IMR-90 (cell line): Measurements from ENCODE around the gene TEX264. TPM values are rescaled to one million over a fixed set of nuclear protein-coding genes. Genes with fewer than 3 reads are reported as not detected.
A peak's percentile ranks its signal among the peaks of the same experiment; 100 is the strongest.

ENCODE experiments used
- ATAC-seq: fragments of 200-7000 bp; cut with Tn5 transposase; 2 replicates; pipeline ENCODE4 v1.9.1; 2020; ENCODE audit warnings: low read depth, mild to moderate bottlenecking, moderate library complexity
- BruUV-seq: library from RNA; stranded (reverse); fragments of 400-500 nt; replicated peaks from 2 replicates; lab custom pipeline; 2021; lab: Mats Ljungman, UMichigan
- CTCF ChIA-PET: fragments of 300-600 bp; formaldehyde crosslinking; extraction: SDS; loops from one replicate; lab custom pipeline; 2021; ENCODE audit warnings: antibody characterized with exemption; lab: Yijun Ruan, JAX
- POLR2A ChIA-PET: fragments of 300-600 bp; sonication (Branson Sonifier 250); formaldehyde crosslinking; loops from one replicate; lab custom pipeline; 2022; ENCODE audit warnings: antibody characterized with exemption; ENCODE audit not compliant: unreplicated experiment; lab: Charles Lee
- DNase-seq: peaks from one replicate; pipeline ENCODE4 v3.0.0; 2013
- H2AFZ ChIP-seq: replicated peaks from 2 replicates; pipeline ENCODE3; 2013; ENCODE audit warnings: low read length, mild to moderate bottlenecking; ENCODE audit not compliant: poor library complexity
- H2AK5ac ChIP-seq: 2 replicates; pipeline ENCODE4 v1.6.1; 2013; ENCODE audit warnings: low read depth, low read length, inconsistent platforms
- H2AK9ac ChIP-seq: replicated peaks from 2 replicates; pipeline ENCODE3; 2013; ENCODE audit warnings: mild to moderate bottlenecking, low read depth, low read length, moderate library complexity; ENCODE audit not compliant: poor library complexity
- H2BK120ac ChIP-seq: 2 replicates; pipeline ENCODE4 v1.6.1; 2013; ENCODE audit warnings: low read depth, low read length, inconsistent platforms
- H2BK15ac ChIP-seq: 3 replicates; pipeline ENCODE4 v1.6.1; 2013; ENCODE audit warnings: low read depth, low read length, inconsistent platforms
- H2BK20ac ChIP-seq: 2 replicates; pipeline ENCODE4 v1.6.1; 2013; ENCODE audit warnings: low read depth, mild to moderate bottlenecking, inconsistent platforms, low read length, moderate library complexity
- H2BK5ac ChIP-seq: 2 replicates; pipeline ENCODE4 v1.6.1; 2013; ENCODE audit warnings: mild to moderate bottlenecking, low read depth, low read length, inconsistent platforms; ENCODE audit not compliant: poor library complexity, severe bottlenecking
- H3K14ac ChIP-seq: replicated peaks from 2 replicates; pipeline ENCODE4 v1.6.1; 2013; ENCODE audit warnings: low read depth, low read length, inconsistent platforms
- H3K18ac ChIP-seq: 2 replicates; pipeline ENCODE4 v1.6.1; 2013; ENCODE audit warnings: low read depth, low read length, control low read depth
- H3K23ac ChIP-seq: 2 replicates; pipeline ENCODE4 v1.6.1; 2013; ENCODE audit warnings: low read depth, low read length, inconsistent platforms
- H3K27ac ChIP-seq: 2 replicates; pipeline ENCODE4 v1.5.1; 2013; ENCODE audit warnings: mild to moderate bottlenecking, control low read depth, low read length; ENCODE audit not compliant: insufficient read depth
- H3K27me3 ChIP-seq: 2 replicates; pipeline ENCODE4 v1.6.1; 2013; ENCODE audit warnings: low read length; ENCODE audit not compliant: control insufficient read depth, insufficient read depth
- H3K36me3 ChIP-seq: 2 replicates; pipeline ENCODE4 v1.6.1; 2013; ENCODE audit warnings: low read length, mixed read lengths; ENCODE audit not compliant: control insufficient read depth, insufficient read depth
- H3K4ac ChIP-seq: 2 replicates; pipeline ENCODE4 v1.6.1; 2013; ENCODE audit warnings: low read depth, low read length, inconsistent platforms
- H3K4me1 ChIP-seq: 2 replicates; pipeline ENCODE4 v1.6.1; 2013; ENCODE audit warnings: low read length, mixed read lengths; ENCODE audit not compliant: control insufficient read depth, insufficient read depth
- H3K4me2 ChIP-seq: 2 replicates; pipeline ENCODE4 v1.6.1; 2013; ENCODE audit warnings: low read depth, mild to moderate bottlenecking, control low read depth, low read length, moderate library complexity
- H3K4me3 ChIP-seq: 2 replicates; pipeline ENCODE4 v1.5.1; 2013; ENCODE audit warnings: low read depth, mild to moderate bottlenecking, control low read depth, low read length, moderate library complexity; ENCODE audit not compliant: insufficient read depth
- H3K56ac ChIP-seq: 2 replicates; pipeline ENCODE4 v1.6.1; 2013; ENCODE audit warnings: low read length, inconsistent platforms; ENCODE audit not compliant: insufficient read depth; ENCODE audit errors: extremely low read depth
- H3K79me1 ChIP-seq, 2 experiments: 2 replicates each; pipeline ENCODE4 v1.6.1; 2013; ENCODE audit warnings: low read length in 2 of 2, inconsistent platforms in 1 of 2, low read depth in 1 of 2
- H3K9ac ChIP-seq: 2 replicates; pipeline ENCODE4 v1.6.1; 2013; ENCODE audit warnings: low read depth, low read length, control low read depth
- H3K9me1 ChIP-seq: 2 replicates; pipeline ENCODE4 v1.6.1; 2013; ENCODE audit warnings: low read length, inconsistent platforms; ENCODE audit not compliant: insufficient read depth
- H3K9me3 ChIP-seq: 2 replicates; pipeline ENCODE4 v1.6.1; 2013; ENCODE audit warnings: low read length; ENCODE audit not compliant: control insufficient read depth, insufficient read depth
- H4K20me1 ChIP-seq: 2 replicates; pipeline ENCODE4 v1.6.1; 2013; ENCODE audit warnings: low read length, inconsistent platforms; ENCODE audit not compliant: insufficient read depth
- H4K5ac ChIP-seq: 2 replicates; pipeline ENCODE4 v1.6.1; 2013; ENCODE audit warnings: mild to moderate bottlenecking, low read depth, low read length, control low read depth
- H4K8ac ChIP-seq, 2 experiments: 2 replicates each; pipeline ENCODE4 v1.6.1; 2013; ENCODE audit warnings: low read depth in 2 of 2, low read length in 2 of 2, control low read depth in 1 of 2, inconsistent platforms in 1 of 2
- H4K91ac ChIP-seq: 2 replicates; pipeline ENCODE4 v1.6.1; 2013; ENCODE audit warnings: low read depth, low read length, inconsistent platforms; ENCODE audit not compliant: insufficient read depth
- CTCF ChIP-seq: conservative IDR thresholded peaks from 2 replicates; pipeline ENCODE4 v1.5.1; 2012; ENCODE audit warnings: mild to moderate bottlenecking, low read depth, low read length, improper control_type of control experiment
- ELK1 ChIP-seq: fragments of 150-350 bp; IDR thresholded peaks from 2 replicates; pipeline ENCODE4 v1.6.1; 2016; ENCODE audit warnings: low read depth, mild to moderate bottlenecking, low read length, moderate library complexity, borderline replicate concordance
- MXI1 ChIP-seq: IDR thresholded peaks from 2 replicates; pipeline ENCODE4 v1.6.1; 2012; ENCODE audit warnings: low read depth, mild to moderate bottlenecking, low read length, moderate library complexity, borderline replicate concordance
- SMC3 ChIP-seq: fragments of 150-350 bp; IDR thresholded peaks from 2 replicates; pipeline ENCODE4 v1.6.1; 2016; ENCODE audit warnings: low read depth, mild to moderate bottlenecking, antibody characterized with exemption, low read length, moderate library complexity
- WGBS, 2 experiments: methylation state at CpG; one replicate each; pipeline versions ENCODE4 v1.1.5 to v1.1.7; 2013; ENCODE audit warnings: missing lambda C conversion rate in 2 of 2; ENCODE audit not compliant: insufficient read length in 1 of 2; ENCODE audit errors: extremely low coverage in 2 of 2; 5-methylcytosine and 5-hydroxymethylcytosine counted together
- dilution Hi-C: fragments of 300-500 bp; cut with HindIII; formaldehyde crosslinking; loops from one replicate; pipeline ENCODE4 v1.14.3; 2018; ENCODE audit warnings: low sequenced_read_pairs; ENCODE audit not compliant: unreplicated experiment
- in situ Hi-C: fragments of 300-500 bp; cut with MboI; formaldehyde crosslinking; loops from 3 replicates; pipeline ENCODE4 v1.14.3; 2019; ENCODE audit warnings: low sequenced_read_pairs, inconsistent platforms, mixed read lengths
- intact Hi-C: fragments of 100-400 bp; cut with micrococcal nuclease; formaldehyde crosslinking; loops from 2 replicates; pipeline ENCODE4 v1.10.0; 2022
- microRNA-seq, 2 experiments: library from miRNA; stranded (forward) in 1 of 2; unstranded in 1 of 2; fragments of 10-50 nt in 1 of 2; fragments of <30 nt in 1 of 2; gene quantifications in 1 of 2; microRNA quantifications in 1 of 2; one replicate each; pipeline versions ENCODE3 to v1.1.0; 2013 to 2020; ENCODE audit not compliant: insufficient read depth in 1 of 2, insufficient read length in 1 of 2, unreplicated experiment in 1 of 2
- polyA plus RNA-seq, 3 experiments: library from polyadenylated mRNA; depleted of rRNA; stranded (reverse); fragments of >200 nt; gene quantifications; 2 replicates each; pipeline ENCODE4 v1.2.3, GENCODE V29; 2012; ENCODE audit warnings: low replicate concordance in 1 of 3
- small RNA-seq, 5 experiments: library from RNA; depleted of rRNA; stranded (forward); fragments of <200 nt; gene quantifications; one replicate each; pipeline ENCODE3, GENCODE V24; 2012
- total RNA-seq: library from RNA; depleted of rRNA; stranded (reverse); fragments of >200 nt; gene quantifications from 2 replicates; pipeline ENCODE4 v1.2.3, GENCODE V29; 2012; rRNA removed

The TEX264 gene
- total and polyA plus RNA-seq, 2 of the 4 experiments (the other 2 are of a cell fraction) = 30.3 to 45.0 TPM

GRCh38 chr3:51751287-51751686, 80.2 kb downstream of the TEX264 start:
- in situ Hi-C loops = no loop called here
- DNase-seq (no peak), ATAC-seq (no peak)
- TF ChIP-seq ELK1 = no peak
- TF ChIP-seq CTCF = no peak
- TF ChIP-seq SMC3 = no peak
- no peak for TF ChIP-seq MXI1
- H3K18ac ChIP-seq = no peak overlapping the region
- no peak overlapping the region for H3K9ac ChIP-seq
- H2BK5ac ChIP-seq = no peak overlapping the region
- dilution Hi-C loops = no loop called here
- ChIA-PET CTCF (no interaction called here), POLR2A (no interaction called here)
- no peaks in the 10 kb centered on the region for H4K20me1 ChIP-seq
- H3K4me1 ChIP-seq = no peaks in the 10 kb centered on the region
- H2BK20ac ChIP-seq = no peak overlapping the region
- H4K91ac ChIP-seq = no peak overlapping the region
- no peak overlapping the region for H2AFZ ChIP-seq
- H3K27ac ChIP-seq = no peak overlapping the region
- no peak overlapping the region for H3K14ac ChIP-seq
- H4K8ac ChIP-seq = no peak overlapping the region
- H3K79me1 ChIP-seq = no peaks in the 10 kb centered on the region
- H3K4me2 ChIP-seq = no peak overlapping the region
- no peak overlapping the region for H2AK5ac ChIP-seq
- H3K56ac ChIP-seq = no peak overlapping the region
- no CpG with 5 or more reads among the region's 2 CpGs for WGBS, 2 experiments
- no peak overlapping the region for H2BK120ac ChIP-seq
- H2AK9ac ChIP-seq = no peak overlapping the region
- no peaks in the 10 kb centered on the region for H3K9me3 ChIP-seq
- H2BK15ac ChIP-seq = no peak overlapping the region
- no peaks in the 10 kb centered on the region for H3K9me1 ChIP-seq
- no peaks in the 10 kb centered on the region for H3K27me3 ChIP-seq
- no peak overlapping the region for H3K4ac ChIP-seq
- no peak overlapping the region for H3K23ac ChIP-seq
- no peaks in the 10 kb centered on the region for H3K36me3 ChIP-seq
- H3K4me3 ChIP-seq = no peak overlapping the region
- BruUV-seq = no TSS peak
- intact Hi-C loops = no loop called here
- H4K5ac ChIP-seq = no peak overlapping the region

Small RNA genes lying within 50 kb of the gene (microRNA-seq; reads per million reads assigned to microRNA genes)
- 4,475 reads per million, percentile 97 among the genes with 10 or more reads in this experiment for gene RNA5SP132 (ENCODE audit: insufficient read depth, insufficient read length)

Small RNA genes lying within 50 kb of the gene (small RNA-seq; reads per million reads assigned to genes)
- 2.8 to 139 (median 12.0) reads per million in 5 experiments for gene RNA5SP132

Other genes with a start within 250 kb of the TEX264 start
- gene DCAF1, start 171.2 kb upstream of the TEX264 start, total RNA-seq = 18.1 and 18.6 TPM in 2 replicates
- gene DCAF1, start 171.2 kb upstream of the TEX264 start, polyA plus RNA-seq (2012; rRNA removed) = 6.2 and 7.7 TPM in 2 replicates
- 22.2 and 24.2 TPM in 2 replicates for gene RAD54L2, start 132.5 kb upstream of the TEX264 start, total RNA-seq
- gene RAD54L2, start 132.5 kb upstream of the TEX264 start, polyA plus RNA-seq (2012; rRNA removed) = 6.8 and 6.9 TPM in 2 replicates
- under 0.01 TPM in 2 replicates for gene GRM2, start 35.8 kb downstream of the TEX264 start, total RNA-seq
- gene GRM2, start 35.8 kb downstream of the TEX264 start, polyA plus RNA-seq (2012; rRNA removed) = 0.14 and 0.19 TPM in 2 replicates
- gene IQCF6, start 108.0 kb downstream of the TEX264 start, total RNA-seq = not detected in 2 replicates
- not detected in 2 replicates for gene IQCF6, start 108.0 kb downstream of the TEX264 start, polyA plus RNA-seq (2012; rRNA removed)
- not detected in 2 replicates for gene IQCF2, start 190.4 kb downstream of the TEX264 start, total RNA-seq
- gene IQCF2, start 190.4 kb downstream of the TEX264 start, polyA plus RNA-seq (2012; rRNA removed) = not detected in 2 replicates
- gene IQCF5, start 204.3 kb downstream of the TEX264 start, total RNA-seq = not detected in 2 replicates
- not detected in 2 replicates for gene IQCF5, start 204.3 kb downstream of the TEX264 start, polyA plus RNA-seq (2012; rRNA removed)
- not detected in 2 replicates for gene IQCF1, start 232.1 kb downstream of the TEX264 start, total RNA-seq
- gene IQCF1, start 232.1 kb downstream of the TEX264 start, polyA plus RNA-seq (2012; rRNA removed) = not detected in 2 replicates